WTC11 (cell line): ENCODE measurements around the gene MFNG. TPM values are rescaled to one million over a fixed set of nuclear protein-coding genes. Genes with fewer than 3 reads are reported as not detected.

ENCODE experiments used
- ATAC-seq: fragments of 200-7000 bp; cut with Tn5 transposase; 2 replicates; pipeline ENCODE4 v1.10.0; 2021; ENCODE audit warnings: mild to moderate bottlenecking, moderate library complexity
- CTCF ChIA-PET: fragments of 300-600 bp; sonication (Branson Sonifier 250); formaldehyde crosslinking; loops from one replicate; lab custom pipeline; 2021; ENCODE audit warnings: antibody characterized with exemption; lab: Charles Lee
- POLR2A ChIA-PET: fragments of 350-600 bp; sonication (Branson Sonifier 250); formaldehyde crosslinking; loops from one replicate; lab custom pipeline; 2021; ENCODE audit warnings: antibody characterized with exemption; lab: Charles Lee
- DNase-seq: peaks from one replicate; pipeline ENCODE4 v3.0.0; 2021; ENCODE audit warnings: low spot score
- H3K27ac Mint-ChIP-seq: 2 replicates; pipeline ENCODE4 v1.8.0; 2021; ENCODE audit warnings: mixed read lengths
- H3K27me3 Mint-ChIP-seq: 2 replicates; pipeline ENCODE4 v1.8.0; 2021; ENCODE audit warnings: low read depth, mild to moderate bottlenecking, moderate library complexity, mixed read lengths
- H3K36me3 Mint-ChIP-seq: 2 replicates; pipeline ENCODE4 v1.8.0; 2021; ENCODE audit warnings: mixed read lengths
- H3K4me1 Mint-ChIP-seq: 2 replicates; pipeline ENCODE4 v1.8.0; 2022; ENCODE audit warnings: mixed read lengths
- H3K4me3 Mint-ChIP-seq: 2 replicates; pipeline ENCODE4 v1.8.0; 2021; ENCODE audit warnings: mild to moderate bottlenecking, moderate library complexity, mixed read lengths
- H3K9me3 Mint-ChIP-seq: 2 replicates; pipeline ENCODE4 v1.8.0; 2021; ENCODE audit warnings: mixed read lengths
- ARID4B ChIP-seq: sonication (generic); formaldehyde crosslinking; IDR thresholded peaks from 2 replicates; pipeline ENCODE4 v1.8.0; 2023; ENCODE audit warnings: missing genetic modification reagents, mild to moderate bottlenecking, borderline replicate concordance
- ATF1 ChIP-seq: sonication (generic); formaldehyde crosslinking; IDR thresholded peaks from 2 replicates; pipeline ENCODE4 v1.8.1; 2023; ENCODE audit warnings: mild to moderate bottlenecking, moderate library complexity, missing genetic modification reagents
- ATF2 ChIP-seq: sonication (generic); formaldehyde crosslinking; IDR thresholded peaks from 2 replicates; pipeline ENCODE4 v1.8.1; 2022; ENCODE audit warnings: low read depth, missing genetic modification reagents, borderline replicate concordance
- FOXP1 ChIP-seq: sonication (generic); formaldehyde crosslinking; IDR thresholded peaks from 2 replicates; pipeline ENCODE4 v1.8.0; 2022; ENCODE audit warnings: missing genetic modification reagents, mild to moderate bottlenecking, moderate library complexity, borderline replicate concordance
- GRHL2 ChIP-seq: fragments of 250-450 bp; sonication (Bioruptor Pico); IDR thresholded peaks from 2 replicates; pipeline ENCODE4 v1.8.0; 2022; ENCODE audit warnings: mild to moderate bottlenecking, moderate library complexity; ENCODE audit not compliant: insufficient replicate concordance, severe bottlenecking
- IRF2 ChIP-seq: sonication (generic); formaldehyde crosslinking; IDR thresholded peaks from 2 replicates; pipeline ENCODE4 v1.8.0; 2022; ENCODE audit warnings: low read depth, missing genetic modification reagents, borderline replicate concordance
- JUN ChIP-seq: sonication (generic); formaldehyde crosslinking; IDR thresholded peaks from 2 replicates; pipeline ENCODE4 v1.8.0; 2023; ENCODE audit warnings: mild to moderate bottlenecking, missing genetic modification reagents
- MXD4 ChIP-seq: fragments of 250-450 bp; sonication (Bioruptor Pico); IDR thresholded peaks from 2 replicates; pipeline ENCODE4 v1.8.0; 2021; ENCODE audit warnings: mild to moderate bottlenecking, moderate library complexity, borderline replicate concordance
- NR1H2 ChIP-seq: sonication (generic); formaldehyde crosslinking; IDR thresholded peaks from 2 replicates; pipeline ENCODE4 v1.9.0; 2021; ENCODE audit warnings: mild to moderate bottlenecking, moderate library complexity, missing genetic modification reagents
- SMAD3 ChIP-seq: sonication (generic); formaldehyde crosslinking; IDR thresholded peaks from 2 replicates; pipeline ENCODE4 v1.8.0; 2022; ENCODE audit warnings: missing genetic modification reagents, mild to moderate bottlenecking, borderline replicate concordance
- SP1 ChIP-seq: sonication (generic); formaldehyde crosslinking; conservative IDR thresholded peaks from 2 replicates; pipeline ENCODE4 v1.8.1; 2022; ENCODE audit warnings: missing genetic modification reagents
- TEAD1 ChIP-seq: sonication (generic); formaldehyde crosslinking; IDR thresholded peaks from 2 replicates; pipeline ENCODE4 v1.8.0; 2022; ENCODE audit warnings: mild to moderate bottlenecking, missing genetic modification reagents
- ZBTB21 ChIP-seq: sonication (generic); formaldehyde crosslinking; IDR thresholded peaks from 2 replicates; pipeline ENCODE4 v1.8.1; 2023; ENCODE audit warnings: mild to moderate bottlenecking, missing genetic modification reagents, borderline replicate concordance
- ZBTB43 ChIP-seq: sonication (generic); formaldehyde crosslinking; IDR thresholded peaks from 2 replicates; pipeline ENCODE4 v1.8.1; 2023; ENCODE audit warnings: mild to moderate bottlenecking, missing genetic modification reagents
- ZNF219 ChIP-seq: sonication (generic); formaldehyde crosslinking; IDR thresholded peaks from 2 replicates; pipeline ENCODE4 v1.8.0; 2023; ENCODE audit warnings: missing genetic modification reagents, mild to moderate bottlenecking, borderline replicate concordance
- ZNF396 ChIP-seq: fragments of 250-450 bp; sonication (Bioruptor Pico); IDR thresholded peaks from 2 replicates; pipeline ENCODE4 v1.8.0; 2021; ENCODE audit warnings: mild to moderate bottlenecking, moderate library complexity, borderline replicate concordance
- ZNF416 ChIP-seq: fragments of 250-450 bp; sonication (Bioruptor Pico); IDR thresholded peaks from 2 replicates; pipeline ENCODE4 v1.9.0; 2021; ENCODE audit warnings: mild to moderate bottlenecking, inconsistent platforms
- ZNF425 ChIP-seq: fragments of 250-450 bp; sonication (Bioruptor Pico); conservative IDR thresholded peaks from 2 replicates; pipeline ENCODE4 v1.9.0; 2021; ENCODE audit warnings: mild to moderate bottlenecking
- ZNF512 ChIP-seq: sonication (generic); formaldehyde crosslinking; IDR thresholded peaks from 2 replicates; pipeline ENCODE4 v1.8.1; 2022; ENCODE audit warnings: missing genetic modification reagents, borderline replicate concordance
- ZNF671 ChIP-seq: fragments of 250-450 bp; sonication (Bioruptor Pico); IDR thresholded peaks from 2 replicates; pipeline ENCODE4 v1.8.0; 2021; ENCODE audit warnings: mild to moderate bottlenecking
- ZSCAN18 ChIP-seq: fragments of 250-450 bp; sonication (Bioruptor Pico); IDR thresholded peaks from 2 replicates; pipeline ENCODE4 v2.1.2; 2022; ENCODE audit warnings: mild to moderate bottlenecking, moderate library complexity
- total RNA-seq: library from RNA; stranded (reverse); gene quantifications from 3 replicates; pipeline ENCODE4 v1.2.3, GENCODE V29; 2021

Gene MFNG
- total RNA-seq, 1 experiment from 2014 or later, result 3.2 TPM

- POLR2A ChIA-PET, result interaction anchor here (0.7 kb wide), 1 partner anchor 124 kb away, joined by 9 read pairs; no protein-coding TSS in a partner anchor
- CTCF ChIA-PET, result no interaction called here
- H3K9me3 Mint-ChIP-seq, result peaks cover 30% of the 10 kb centered on the region
- H3K4me1 Mint-ChIP-seq, result no peaks in the 10 kb centered on the region
- no peak overlapping the region for H3K4me3 Mint-ChIP-seq
- TF ChIP-seq ZNF219, result no peak
- no peak for TF ChIP-seq JUN (CRISPR knock-in tag)
- no peak for TF ChIP-seq ZNF425 (CRISPR knock-in tag)
- no peak for TF ChIP-seq ZBTB21 (CRISPR knock-in tag)
- TF ChIP-seq ZSCAN18 (CRISPR knock-in tag), result no peak
- no peak for TF ChIP-seq IRF2
- TF ChIP-seq FOXP1 (CRISPR knock-in tag), result no peak
- TF ChIP-seq ZBTB43 (CRISPR knock-in tag), result no peak
- no peak for TF ChIP-seq ZNF416 (CRISPR knock-in tag)
- TF ChIP-seq GRHL2 (CRISPR knock-in tag), result no peak
- TF ChIP-seq TEAD1 (CRISPR knock-in tag), result no peak
- TF ChIP-seq MXD4 (CRISPR knock-in tag), result no peak
- TF ChIP-seq ARID4B (CRISPR knock-in tag), result no peak
- TF ChIP-seq ZNF671 (CRISPR knock-in tag), result no peak
- no peak for TF ChIP-seq ATF2
- ATAC-seq, result no peak
- no peak for DNase-seq
- peaks cover 11% of the 10 kb centered on the region for H3K27me3 Mint-ChIP-seq
- no peak overlapping the region for H3K27ac Mint-ChIP-seq
- H3K36me3 Mint-ChIP-seq, result peaks cover 6% of the 10 kb centered on the region
Measured at GRCh38 chr22:37443977-37444376, 42.2 kb downstream of the MFNG start.

GRCh38 chr22:37443086-37443485 lies 43.1 kb downstream of the MFNG start:
- POLR2A ChIA-PET, result no interaction called here
- DNase-seq, result no peak
- CTCF ChIA-PET, result interaction anchor here (0.5 to 1.4 kb wide), 3 partner anchors 9 to 631 kb away, joined by 3 to 9 read pairs (median 3); no protein-coding TSS in a partner anchor
- Mint-ChIP-seq H3K36me3 (peaks cover 6% of the 10 kb centered on the region), H3K4me3 (no peak overlapping the region), H3K27ac (no peak overlapping the region), H3K4me1 (no peaks in the 10 kb centered on the region), H3K27me3 (peaks cover 11% of the 10 kb centered on the region), H3K9me3 (peaks cover 30% of the 10 kb centered on the region)
- TF ChIP-seq ZNF396 (no peak), NR1H2 (CRISPR knock-in tag) (no peak), SP1 (CRISPR knock-in tag) (no peak), ATF1 (no peak), ZNF512 (CRISPR knock-in tag) (no peak), SMAD3 (CRISPR knock-in tag) (no peak)
- ATAC-seq, result no peak
